ENCODE measurements around the gene FRS3. TPM values are rescaled to one million over a fixed set of nuclear protein-coding genes. Genes with fewer than 3 reads are reported as not detected.

The FRS3 gene
- total and polyA plus RNA-seq, 2 of the 13 experiments (the other 11 are each of a cell fraction or from before 2014, with no cell fraction given), result 3.0 to 7.4 TPM

DNA sequence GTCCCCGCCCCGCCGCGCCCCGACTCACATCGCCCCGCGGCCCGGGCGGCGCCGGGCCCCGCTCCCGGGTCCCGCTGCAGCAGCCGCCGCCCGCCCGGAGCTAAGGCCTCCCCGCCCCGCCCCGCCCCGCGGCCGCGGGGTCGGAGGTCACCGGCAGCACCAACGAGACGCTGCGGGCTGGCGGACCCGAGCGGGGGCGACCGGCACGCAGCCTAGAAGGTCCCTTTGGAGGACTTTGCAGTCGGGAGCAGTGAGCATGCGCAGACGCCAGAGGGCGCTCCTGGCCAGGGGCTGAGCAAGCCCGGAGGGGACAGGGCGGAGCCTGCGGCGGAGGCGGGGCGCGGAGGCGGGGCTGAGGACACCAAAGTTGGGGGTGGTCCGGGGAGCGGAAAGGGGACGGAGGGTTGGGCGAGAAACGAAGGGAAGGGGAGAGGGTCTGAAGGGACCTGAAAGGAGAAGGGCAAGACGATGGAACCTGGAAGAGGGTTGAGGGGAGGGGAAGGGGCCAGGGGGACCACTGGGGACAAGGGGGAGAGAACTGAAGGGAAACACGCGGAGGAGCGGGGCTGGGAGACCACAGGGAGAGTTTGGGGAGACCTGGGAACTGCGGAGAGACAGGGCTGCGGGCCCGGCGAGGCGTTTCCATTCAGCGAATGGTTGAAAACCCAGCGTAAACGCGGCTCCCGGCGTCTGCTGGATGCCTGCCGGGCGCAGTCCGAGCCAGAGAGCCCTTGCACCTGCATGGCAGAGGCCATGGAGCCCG, at the start of gene FRS3 (continued):
- TF ChIP-seq, protein P1, sequence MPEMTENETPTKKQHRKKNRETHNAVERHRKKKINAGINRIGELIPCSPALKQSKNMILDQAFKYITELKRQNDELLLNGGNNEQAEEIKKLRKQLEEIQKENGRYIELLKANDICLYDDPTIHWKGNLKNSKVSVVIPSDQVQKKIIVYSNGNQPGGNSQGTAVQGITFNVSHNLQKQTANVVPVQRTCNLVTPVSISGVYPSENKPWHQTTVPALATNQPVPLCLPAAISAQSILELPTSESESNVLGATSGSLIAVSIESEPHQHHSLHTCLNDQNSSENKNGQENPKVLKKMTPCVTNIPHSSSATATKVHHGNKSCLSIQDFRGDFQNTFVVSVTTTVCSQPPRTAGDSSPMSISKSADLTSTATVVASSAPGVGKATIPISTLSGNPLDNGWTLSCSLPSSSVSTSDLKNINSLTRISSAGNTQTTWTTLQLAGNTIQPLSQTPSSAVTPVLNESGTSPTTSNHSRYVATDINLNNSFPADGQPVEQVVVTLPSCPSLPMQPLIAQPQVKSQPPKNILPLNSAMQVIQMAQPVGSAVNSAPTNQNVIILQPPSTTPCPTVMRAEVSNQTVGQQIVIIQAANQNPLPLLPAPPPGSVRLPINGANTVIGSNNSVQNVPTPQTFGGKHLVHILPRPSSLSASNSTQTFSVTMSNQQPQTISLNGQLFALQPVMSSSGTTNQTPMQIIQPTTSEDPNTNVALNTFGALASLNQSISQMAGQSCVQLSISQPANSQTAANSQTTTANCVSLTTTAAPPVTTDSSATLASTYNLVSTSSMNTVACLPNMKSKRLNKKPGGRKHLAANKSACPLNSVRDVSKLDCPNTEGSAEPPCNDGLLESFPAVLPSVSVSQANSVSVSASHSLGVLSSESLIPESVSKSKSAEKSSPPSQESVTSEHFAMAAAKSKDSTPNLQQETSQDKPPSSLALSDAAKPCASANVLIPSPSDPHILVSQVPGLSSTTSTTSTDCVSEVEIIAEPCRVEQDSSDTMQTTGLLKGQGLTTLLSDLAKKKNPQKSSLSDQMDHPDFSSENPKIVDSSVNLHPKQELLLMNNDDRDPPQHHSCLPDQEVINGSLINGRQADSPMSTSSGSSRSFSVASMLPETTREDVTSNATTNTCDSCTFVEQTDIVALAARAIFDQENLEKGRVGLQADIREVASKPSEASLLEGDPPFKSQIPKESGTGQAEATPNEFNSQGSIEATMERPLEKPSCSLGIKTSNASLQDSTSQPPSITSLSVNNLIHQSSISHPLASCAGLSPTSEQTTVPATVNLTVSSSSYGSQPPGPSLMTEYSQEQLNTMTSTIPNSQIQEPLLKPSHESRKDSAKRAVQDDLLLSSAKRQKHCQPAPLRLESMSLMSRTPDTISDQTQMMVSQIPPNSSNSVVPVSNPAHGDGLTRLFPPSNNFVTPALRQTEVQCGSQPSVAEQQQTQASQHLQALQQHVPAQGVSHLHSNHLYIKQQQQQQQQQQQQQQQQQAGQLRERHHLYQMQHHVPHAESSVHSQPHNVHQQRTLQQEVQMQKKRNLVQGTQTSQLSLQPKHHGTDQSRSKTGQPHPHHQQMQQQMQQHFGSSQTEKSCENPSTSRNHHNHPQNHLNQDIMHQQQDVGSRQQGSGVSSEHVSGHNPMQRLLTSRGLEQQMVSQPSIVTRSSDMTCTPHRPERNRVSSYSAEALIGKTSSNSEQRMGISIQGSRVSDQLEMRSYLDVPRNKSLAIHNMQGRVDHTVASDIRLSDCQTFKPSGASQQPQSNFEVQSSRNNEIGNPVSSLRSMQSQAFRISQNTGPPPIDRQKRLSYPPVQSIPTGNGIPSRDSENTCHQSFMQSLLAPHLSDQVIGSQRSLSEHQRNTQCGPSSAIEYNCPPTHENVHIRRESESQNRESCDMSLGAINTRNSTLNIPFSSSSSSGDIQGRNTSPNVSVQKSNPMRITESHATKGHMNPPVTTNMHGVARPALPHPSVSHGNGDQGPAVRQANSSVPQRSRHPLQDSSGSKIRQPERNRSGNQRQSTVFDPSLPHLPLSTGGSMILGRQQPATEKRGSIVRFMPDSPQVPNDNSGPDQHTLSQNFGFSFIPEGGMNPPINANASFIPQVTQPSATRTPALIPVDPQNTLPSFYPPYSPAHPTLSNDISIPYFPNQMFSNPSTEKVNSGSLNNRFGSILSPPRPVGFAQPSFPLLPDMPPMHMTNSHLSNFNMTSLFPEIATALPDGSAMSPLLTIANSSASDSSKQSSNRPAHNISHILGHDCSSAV (CRISPR knock-in tag; IDR thresholded peaks at IDR 0.05; ENCODE audit: borderline replicate concordance), result no peak
- TF ChIP-seq KLF6 (CRISPR knock-in tag; IDR thresholded peaks at IDR 0.05) (peak; percentile 86; the same call in 1 of the 2 replicates), KDM4B (CRISPR knock-in tag; IDR thresholded peaks at IDR 0.05) (peak; percentile 92), POLR2G (IDR thresholded peaks at IDR 0.05; ENCODE audit: low read depth, low read length) (peak; percentile 58), DNMT3B (CRISPR knock-in tag; conservative IDR thresholded peaks at IDR 0.05) (0 out of 2 replicates have a peak, but pooled peaks have one; percentile 33), ZNF441 (CRISPR knock-in tag; IDR thresholded peaks at IDR 0.05; ENCODE audit: borderline replicate concordance) (0 out of 2 replicates have a peak, but pooled peaks have one; percentile 49), ZBTB8A (CRISPR knock-in tag; IDR thresholded peaks at IDR 0.05; ENCODE audit: borderline replicate concordance, low read depth) (no peak), ZFP37 (CRISPR knock-in tag; IDR thresholded peaks at IDR 0.05; ENCODE audit: borderline replicate concordance) (no peak), ZBTB46 (CRISPR knock-in tag; IDR thresholded peaks at IDR 0.05; ENCODE audit: borderline replicate concordance) (no peak), PCBP2 (optimal IDR thresholded peaks at IDR 0.05; ENCODE audit: low read depth, low read length, poor library complexity, severe bottlenecking) (no peak), FOXM1 (CRISPR knock-in tag; IDR thresholded peaks at IDR 0.05) (no peak), PHB2 (IDR thresholded peaks at IDR 0.05; ENCODE audit: partially characterized antibody) (no peak), BATF2 (CRISPR knock-in tag; IDR thresholded peaks at IDR 0.05) (no peak; the same call in 1 of the 2 replicates), ZMYM3 (CRISPR knock-in tag; IDR thresholded peaks at IDR 0.05) (no peak; the same call in 1 of the 2 replicates), ZBTB14 (CRISPR knock-in tag; IDR thresholded peaks at IDR 0.05) (peak; percentile 66)
- TF ChIP-seq, protein P2, sequence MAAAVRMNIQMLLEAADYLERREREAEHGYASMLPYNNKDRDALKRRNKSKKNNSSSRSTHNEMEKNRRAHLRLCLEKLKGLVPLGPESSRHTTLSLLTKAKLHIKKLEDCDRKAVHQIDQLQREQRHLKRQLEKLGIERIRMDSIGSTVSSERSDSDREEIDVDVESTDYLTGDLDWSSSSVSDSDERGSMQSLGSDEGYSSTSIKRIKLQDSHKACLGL (CRISPR knock-in tag; IDR thresholded peaks at IDR 0.05), result no peak; the same call in none of the 2 replicates
